Esophagus muscularis mucosa (tissue), 4 donors: ENCODE measurements around the gene PSMG1. TPM values are rescaled to one million over a fixed set of nuclear protein-coding genes. Genes with fewer than 3 reads are reported as not detected.
"Not testable (repeated sequence)": the region's sequence is repeated elsewhere in the genome, so short reads cannot be mapped to it uniquely, and the experiment has no call there.

Experiments used
- DNase-seq: peaks from one replicate; pipeline ENCODE4 v3.0.0-alpha.2; 2017; ENCODE audit errors: extremely low spot score
- H3K27ac ChIP-seq, 4 donors: fragments of 200-600 bp; sonication (generic); replicated peaks in 1 of 4; 1 replicate in 3 of 4; 2 replicates in 1 of 4; pipeline ENCODE4 v1.5.1; 2016 to 2019; ENCODE audit warnings: mild to moderate bottlenecking in 1 of 4
- H3K27me3 ChIP-seq, 4 donors: fragments of 200-600 bp; sonication (generic); one replicate each; pipeline versions ENCODE4 v1.5.1 to v1.6.0; 2016 to 2019
- H3K36me3 ChIP-seq, 4 donors: fragments of 200-600 bp; sonication (generic); one replicate each; pipeline ENCODE4 v1.5.1; 2016 to 2019
- H3K4me1 ChIP-seq, 4 donors: fragments of 200-600 bp; sonication (generic); one replicate each; pipeline ENCODE4 v1.5.1; 2016 to 2019
- H3K4me3 ChIP-seq, 4 donors: fragments of 200-600 bp; sonication (generic); 1 replicate in 2 of 4; 2 replicates in 2 of 4; pipeline ENCODE4 v1.5.1; 2016 to 2019; ENCODE audit warnings: mild to moderate bottlenecking in 4 of 4, moderate library complexity in 1 of 4
- H3K9me3 ChIP-seq, 4 donors: fragments of 200-600 bp; sonication (generic); 1 replicate in 3 of 4; 2 replicates in 1 of 4; pipeline ENCODE4 v1.5.1; 2016 to 2019
- CTCF ChIP-seq, 3 experiments: fragments of 200-600 bp in 2 of 3; fragments of 450-650 bp in 1 of 3; sonication (generic) in 2 of 3; IDR thresholded peaks; one replicate each; pipeline ENCODE4 v1.5.1; 2017 to 2019; ENCODE audit warnings: antibody characterized with exemption in 3 of 3, mild to moderate bottlenecking in 2 of 3, moderate library complexity in 1 of 3
- EP300 ChIP-seq: sonication (generic); formaldehyde crosslinking; IDR thresholded peaks from one replicate; pipeline ENCODE4 v1.6.1; 2017; ENCODE audit warnings: antibody characterized with exemption
- POLR2A ChIP-seq: fragments of 450-650 bp; IDR thresholded peaks from one replicate; pipeline ENCODE4 v1.6.1; 2017; ENCODE audit warnings: antibody characterized with exemption, moderate library complexity, mild to moderate bottlenecking, low read depth
- POLR2AphosphoS5 ChIP-seq, 2 donors: sonication (generic); formaldehyde crosslinking; IDR thresholded peaks; one replicate each; pipeline ENCODE4 v1.6.1; 2017; ENCODE audit warnings: antibody characterized with exemption in 2 of 2
- whole genome bisulfite sequencing: methylation state at CpG from one replicate; pipeline ENCODE4 v1.1.5; 2018; 5-methylcytosine and 5-hydroxymethylcytosine counted together
- intact Hi-C: fragments of 100-400 bp; cut with DNase I; formaldehyde crosslinking; loops from one replicate; pipeline ENCODE4 v1.15.1; 2023
- total RNA-seq, 4 donors: library from RNA; depleted of rRNA; stranded (reverse); fragments of >200 nt; gene quantifications; one replicate each; pipeline versions ENCODE4 v1.1.0 to v1.2.1, GENCODE V29; 2016

The PSMG1 gene
- total RNA-seq, 4 donors from 2014 or later, result 23.5 to 32.8 (median 25.1) TPM

GRCh38 chr21:39137248-39138178 lies 45.7 kb downstream of the PSMG1 start:
- H3K27ac ChIP-seq, result no peak overlapping the region
- H3K4me1 ChIP-seq, result no peaks in the 10 kb centered on the region
- no peak for TF ChIP-seq POLR2AphosphoS5 (IDR thresholded peaks at IDR 0.05)
- no peak for TF ChIP-seq CTCF (IDR thresholded peaks at IDR 0.05)
- TF ChIP-seq POLR2A, result no peak
- TF ChIP-seq EP300, result no peak
- no peaks in the 10 kb centered on the region for H3K27me3 ChIP-seq
- WGBS, result 88% methylated on average over 14 of the region's 14 CpGs
- intact Hi-C loops, result loop anchor here (2.0 to 5.0 kb wide), 2 partner anchors 403 to 630 kb away; no protein-coding TSS in a partner anchor
- H3K4me3 ChIP-seq, result no peak overlapping the region
- DNase-seq, result peak; percentile 31
- H3K9me3 ChIP-seq, result no peaks in the 10 kb centered on the region
- H3K36me3 ChIP-seq, result no peaks in the 10 kb centered on the region

- no peak for TF ChIP-seq EP300
- Histone ChIP-seq H3K4me1 (no peaks in the 10 kb centered on the region), H3K27ac (no peak overlapping the region), H3K36me3 (no peaks in the 10 kb centered on the region), H3K4me3 (no peak overlapping the region), H3K27me3 (no peaks in the 10 kb centered on the region), H3K9me3 (no peaks in the 10 kb centered on the region)
- WGBS, result 96% methylated on average over 5 of the region's 5 CpGs
- intact Hi-C loops, result loop anchor here (5.0 kb wide), 1 partner anchor 629 kb away; no protein-coding TSS in a partner anchor
- DNase-seq, result peak; percentile 47
These were observed 46.5 kb downstream of the PSMG1 start for GRCh38 chr21:39136711-39137110.

- H3K27ac ChIP-seq, H3K27me3 ChIP-seq, H3K4me1 ChIP-seq, H3K9me3 ChIP-seq, H3K4me3 ChIP-seq, H3K36me3 ChIP-seq: not testable (repeated sequence)
- intact Hi-C loops, result loop anchor here (5.0 kb wide), 1 partner anchor 629 kb away; no protein-coding TSS in a partner anchor
- 75% methylated on average over 8 of the region's 8 CpGs for WGBS
- TF ChIP-seq CTCF (IDR thresholded peaks at IDR 0.05), result peak; percentile 13 to 32 (median 15)
- peak; percentile 19 for DNase-seq
These were observed 47.1 kb downstream of the PSMG1 start for GRCh38 chr21:39136138-39136537.

- 95% methylated on average over 15 of the region's 15 CpGs for WGBS
- peaks cover 0 to 4% (median 0%) of the 10 kb centered on the region in 4 donors for H3K9me3 ChIP-seq
- no peak for TF ChIP-seq POLR2A
- no peak for TF ChIP-seq POLR2AphosphoS5 (IDR thresholded peaks at IDR 0.05)
- TF ChIP-seq EP300, result no peak
- TF ChIP-seq CTCF (IDR thresholded peaks at IDR 0.05), result no peak
- peak; percentile 86 for DNase-seq
- no peak overlapping the region for H3K4me3 ChIP-seq
- no peaks in the 10 kb centered on the region for H3K4me1 ChIP-seq
- H3K27me3 ChIP-seq, result no peaks in the 10 kb centered on the region
- intact Hi-C loops, result no loop called here
- no peak overlapping the region for H3K27ac ChIP-seq
- H3K36me3 ChIP-seq, result no peaks in the 10 kb centered on the region
These were observed 48.9 kb downstream of the PSMG1 start for GRCh38 chr21:39134288-39134810.

- 76% methylated on average over 3 of the region's 3 CpGs for WGBS
- DNase-seq, result no peak
- intact Hi-C loops, result no loop called here
- no peaks in the 10 kb centered on the region for H3K27me3 ChIP-seq
- H3K36me3 ChIP-seq, result no peaks in the 10 kb centered on the region
- H3K4me1 ChIP-seq, result no peaks in the 10 kb centered on the region
- no peak overlapping the region for H3K4me3 ChIP-seq
- TF ChIP-seq CTCF (IDR thresholded peaks at IDR 0.05), result no peak
- TF ChIP-seq POLR2A, result no peak
- no peak overlapping the region for H3K27ac ChIP-seq
- peaks cover 0 to 4% (median 0%) of the 10 kb centered on the region in 4 donors for H3K9me3 ChIP-seq
These were observed 51.0 kb downstream of the PSMG1 start for GRCh38 chr21:39132248-39132647.
